Measurements from ENCODE around the gene COPA.
"Not testable (repeated sequence)": the region's sequence is repeated elsewhere in the genome, so short reads cannot be mapped to it uniquely, and the experiment has no call there.

COPA gene

GRCh38 chr1:160342953-160343869 lies at the start of gene COPA, which contains the start of gene NCSTN:
TSS of gene COPA (minus strand) at chr1:160343250. CDS start at chr1:160343170, 80 bp downstream.
TSS of gene NCSTN (plus strand) at chr1:160343383. CDS start at chr1:160343397, 14 bp downstream.
- Histone ChIP-seq H3K4me3 (peak within 1 kb of the TSS; percentile 77 to 98 (median 86)), H3K27ac (peak within 1 kb of the TSS; percentile 68 to 99 (median 94))

- H3K27ac ChIP-seq, H3K4me3 ChIP-seq: not testable (repeated sequence)
Observed at GRCh38 chr1:160388406-160388805, 45.4 kb upstream of the COPA start.

GRCh38 chr1:160384812-160385211 lies 41.8 kb upstream of the COPA start:
- H3K4me3 ChIP-seq, H3K27ac ChIP-seq: not testable (repeated sequence)

- H3K4me3 ChIP-seq, result no peak overlapping the region
- H3K27ac ChIP-seq, result no peak overlapping the region
Observed at GRCh38 chr1:160377585-160378206, 34.6 kb upstream of the COPA start.

GRCh38 chr1:160376525-160377131 lies 33.6 kb upstream of the COPA start:
- peak overlapping the region in 4 of 21 experiments; percentile 4 to 52 (median 27) for H3K27ac ChIP-seq

GRCh38 chr1:160375788-160376524 lies 32.9 kb upstream of the COPA start:
- Histone ChIP-seq H3K4me3 (no peak overlapping the region), H3K27ac (peak overlapping the region in 11 of 21 experiments; percentile 4 to 55 (median 29))

More at GRCh38 chr1:160376525-160377131, 33.6 kb upstream of the COPA start:
- H3K4me3 ChIP-seq, result no peak overlapping the region

GRCh38 chr1:160374306-160375110 lies 31.5 kb upstream of the COPA start:
- no peak overlapping the region for H3K4me3 ChIP-seq
- peak overlapping the region in 6 of 21 experiments; percentile 1 to 48 (median 40) for H3K27ac ChIP-seq

GRCh38 chr1:160373696-160374095 lies 30.6 kb upstream of the COPA start:
- no peak overlapping the region for H3K4me3 ChIP-seq

GRCh38 chr1:160371756-160372155 lies 28.7 kb upstream of the COPA start:
- Histone ChIP-seq H3K27ac (no peak overlapping the region), H3K4me3 (no peak overlapping the region)

More at GRCh38 chr1:160373696-160374095, 30.6 kb upstream of the COPA start:
- no peak overlapping the region for H3K27ac ChIP-seq

GRCh38 chr1:160371346-160371631 lies 28.2 kb upstream of the COPA start:
- Histone ChIP-seq H3K4me3 (no peak overlapping the region), H3K27ac (no peak overlapping the region)

GRCh38 chr1:160370561-160371345 lies 27.7 kb upstream of the COPA start:
- Histone ChIP-seq H3K27ac (no peak overlapping the region), H3K4me3 (no peak overlapping the region)

- no peak overlapping the region for H3K4me3 ChIP-seq
- no peak overlapping the region for H3K27ac ChIP-seq
Observed at GRCh38 chr1:160369087-160369486, 26.0 kb upstream of the COPA start.

GRCh38 chr1:160367934-160368923 lies 25.2 kb upstream of the COPA start:
- no peak overlapping the region for H3K4me3 ChIP-seq

GRCh38 chr1:160367516-160367900 lies 24.5 kb upstream of the COPA start:
- no peak overlapping the region for H3K27ac ChIP-seq
- no peak overlapping the region for H3K4me3 ChIP-seq

More at GRCh38 chr1:160367934-160368923, 25.2 kb upstream of the COPA start:
- no peak overlapping the region for H3K27ac ChIP-seq

- no peak within 1 kb of the TSS for H3K4me3 ChIP-seq
- no peak within 1 kb of the TSS for H3K27ac ChIP-seq
Observed at GRCh38 chr1:160366731-160367515, 23.9 kb upstream of the COPA start, which contains the start of gene NHLH1. TSS of gene NHLH1 (plus strand) at chr1:160367071. CDS start at chr1:160370732, 3,661 bp downstream.

- Histone ChIP-seq H3K4me3 (no peak overlapping the region), H3K27ac (no peak overlapping the region)
Observed at GRCh38 chr1:160365325-160365724, 22.3 kb upstream of the COPA start.
